Measurements from ENCODE around the gene ABCA1. TPM values are rescaled to one million over a fixed set of nuclear protein-coding genes. Genes with fewer than 3 reads are reported as not detected.

Gene ABCA1
- polyA plus RNA-seq, 3 donors, result 2.0 to 5.1 (median 2.7) TPM

DNA sequence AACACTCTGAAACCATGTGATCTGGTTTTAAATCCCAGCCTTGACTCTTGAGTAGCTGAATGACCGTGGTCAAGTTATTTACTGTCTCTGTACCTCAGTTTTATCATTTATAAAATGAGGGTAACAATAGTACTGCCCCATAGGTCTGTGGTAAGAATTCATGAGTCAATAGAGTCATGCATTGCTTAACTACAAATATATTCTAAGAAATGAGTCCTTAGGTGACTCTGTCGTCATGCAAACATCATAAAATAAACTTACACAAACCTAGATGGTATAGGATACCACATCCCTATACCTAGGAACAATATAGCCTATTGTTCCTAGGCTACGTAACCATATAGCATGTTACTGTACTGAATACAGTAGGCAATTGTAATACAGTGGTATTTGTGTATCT lies 20.3 kb upstream of the ABCA1 start:
- no peaks in the 10 kb centered on the region for H3K36me3 ChIP-seq (replicated peaks in 1 of 2; ENCODE audit: control insufficient read depth in 1 of 2, insufficient read depth in 2 of 2, low read length in 2 of 2)
- no peaks in the 10 kb centered on the region for H3K4me1 ChIP-seq (ENCODE audit: control insufficient read depth in 1 of 2, insufficient read depth in 2 of 2, low read length in 2 of 2)
- Mint-ChIP-seq H3K9me3 (no peaks in the 10 kb centered on the region), H3K36me3 (no peaks in the 10 kb centered on the region), H3K27me3 (ENCODE audit: low read depth in 3 of 3) (peaks cover 0 to 5% (median 0%) of the 10 kb centered on the region in 3 donors), H3K27ac (no peak overlapping the region), H3K4me1 (no peaks in the 10 kb centered on the region), H3K4me3 (no peak overlapping the region)
- no peak overlapping the region for H3K27ac ChIP-seq (ENCODE audit: low read depth in 1 of 2, low read length in 2 of 2)
- TF ChIP-seq, protein P1, sequence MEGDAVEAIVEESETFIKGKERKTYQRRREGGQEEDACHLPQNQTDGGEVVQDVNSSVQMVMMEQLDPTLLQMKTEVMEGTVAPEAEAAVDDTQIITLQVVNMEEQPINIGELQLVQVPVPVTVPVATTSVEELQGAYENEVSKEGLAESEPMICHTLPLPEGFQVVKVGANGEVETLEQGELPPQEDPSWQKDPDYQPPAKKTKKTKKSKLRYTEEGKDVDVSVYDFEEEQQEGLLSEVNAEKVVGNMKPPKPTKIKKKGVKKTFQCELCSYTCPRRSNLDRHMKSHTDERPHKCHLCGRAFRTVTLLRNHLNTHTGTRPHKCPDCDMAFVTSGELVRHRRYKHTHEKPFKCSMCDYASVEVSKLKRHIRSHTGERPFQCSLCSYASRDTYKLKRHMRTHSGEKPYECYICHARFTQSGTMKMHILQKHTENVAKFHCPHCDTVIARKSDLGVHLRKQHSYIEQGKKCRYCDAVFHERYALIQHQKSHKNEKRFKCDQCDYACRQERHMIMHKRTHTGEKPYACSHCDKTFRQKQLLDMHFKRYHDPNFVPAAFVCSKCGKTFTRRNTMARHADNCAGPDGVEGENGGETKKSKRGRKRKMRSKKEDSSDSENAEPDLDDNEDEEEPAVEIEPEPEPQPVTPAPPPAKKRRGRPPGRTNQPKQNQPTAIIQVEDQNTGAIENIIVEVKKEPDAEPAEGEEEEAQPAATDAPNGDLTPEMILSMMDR (IDR thresholded peaks at IDR 0.05), result no peak
- WGBS (ENCODE audit: insufficient coverage), result no CpG with 5 or more reads among the region's 3 CpGs
- intact Hi-C loops (cut with micrococcal nuclease), result no loop called here
- no peaks in the 10 kb centered on the region for H4K20me1 ChIP-seq (ENCODE audit: insufficient read depth, low read length)
- no peak overlapping the region for H3K9ac ChIP-seq (ENCODE audit: insufficient read depth, low read length, poor library complexity, severe bottlenecking)
- H3K79me2 ChIP-seq (ENCODE audit: insufficient read depth, low read length), result no peaks in the 10 kb centered on the region
- H3K27me3 ChIP-seq (ENCODE audit: control insufficient read depth in 2 of 2, insufficient read depth in 2 of 2, low read length in 2 of 2), result no peaks in the 10 kb centered on the region
- no peak overlapping the region for H3K4me3 ChIP-seq (replicated peaks in 1 of 3; ENCODE audit: low read depth in 2 of 3, low read length in 3 of 3)
- no peak overlapping the region for H3K4me2 ChIP-seq (replicated peaks; ENCODE audit: extremely low read depth, low read length, poor library complexity, severe bottlenecking)
- DNase-seq, result peak in 2 of 3 donors; percentile 17 to 31
- no peak overlapping the region for H2AFZ ChIP-seq (ENCODE audit: insufficient read depth, low read depth, low read length, poor library complexity, severe bottlenecking)
- no peaks in the 10 kb centered on the region for H3K9me3 ChIP-seq (replicated peaks in 1 of 2; ENCODE audit: control insufficient read depth in 1 of 2, insufficient read depth in 1 of 2, low read length in 2 of 2)

DNA sequence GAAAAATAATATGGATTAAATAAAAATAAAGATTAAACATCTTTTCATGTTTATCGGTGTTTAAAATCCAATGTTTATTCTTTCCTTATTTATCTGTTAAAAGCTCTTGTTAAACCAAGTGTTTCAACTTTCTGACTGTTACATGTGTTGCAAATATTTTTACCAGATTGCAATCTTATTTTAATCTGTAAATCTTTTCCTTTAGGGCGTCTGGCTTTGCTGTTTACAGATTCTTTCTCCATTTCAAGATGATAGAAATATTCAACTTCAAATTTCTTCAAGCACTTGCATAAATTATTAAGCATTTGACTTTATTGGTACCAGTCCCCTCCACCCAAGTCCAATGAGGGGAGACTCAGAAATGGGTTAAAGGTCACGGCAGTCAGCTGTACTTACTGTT lies 16.9 kb upstream of the ABCA1 start:
- Histone ChIP-seq H3K27ac (ENCODE audit: low read depth in 1 of 2, low read length in 2 of 2) (no peak overlapping the region), H3K4me3 (replicated peaks in 1 of 3; ENCODE audit: low read depth in 2 of 3, low read length in 3 of 3) (no peak overlapping the region), H3K27me3 (ENCODE audit: control insufficient read depth in 2 of 2, insufficient read depth in 2 of 2, low read length in 2 of 2) (no peaks in the 10 kb centered on the region), H3K36me3 (replicated peaks in 1 of 2; ENCODE audit: control insufficient read depth in 1 of 2, insufficient read depth in 2 of 2, low read length in 2 of 2) (no peaks in the 10 kb centered on the region), H3K9me3 (replicated peaks in 1 of 2; ENCODE audit: control insufficient read depth in 1 of 2, insufficient read depth in 1 of 2, low read length in 2 of 2) (no peaks in the 10 kb centered on the region), H3K4me1 (ENCODE audit: control insufficient read depth in 1 of 2, insufficient read depth in 2 of 2, low read length in 2 of 2) (no peaks in the 10 kb centered on the region), H4K20me1 (ENCODE audit: insufficient read depth, low read length) (no peaks in the 10 kb centered on the region), H3K79me2 (ENCODE audit: insufficient read depth, low read length) (no peaks in the 10 kb centered on the region), H3K4me2 (replicated peaks; ENCODE audit: extremely low read depth, low read length, poor library complexity, severe bottlenecking) (no peak overlapping the region), H2AFZ (ENCODE audit: insufficient read depth, low read depth, low read length, poor library complexity, severe bottlenecking) (no peak overlapping the region), H3K9ac (ENCODE audit: insufficient read depth, low read length, poor library complexity, severe bottlenecking) (no peak overlapping the region)
- peaks cover 0 to 4% (median 0%) of the 10 kb centered on the region in 3 donors for H3K27me3 Mint-ChIP-seq (ENCODE audit: low read depth in 3 of 3)
- intact Hi-C loops (cut with micrococcal nuclease), result no loop called here
- no CpG with 5 or more reads among the region's 3 CpGs for WGBS (ENCODE audit: insufficient coverage)
- no peak overlapping the region for H3K4me3 Mint-ChIP-seq
- H3K27ac Mint-ChIP-seq, result no peak overlapping the region
- TF ChIP-seq, protein P1 (IDR thresholded peaks at IDR 0.05), result no peak
- H3K9me3 Mint-ChIP-seq, result no peaks in the 10 kb centered on the region
- H3K4me1 Mint-ChIP-seq, result no peaks in the 10 kb centered on the region
- DNase-seq, result no peak
- no peaks in the 10 kb centered on the region for H3K36me3 Mint-ChIP-seq

All from CD14-positive monocyte (primary cell).